Activated CD4-positive, alpha-beta T cell treated with anti-CD3 and anti-CD28 coated beads for 4 hours (primary cell): Measurements from ENCODE around the gene GJA10.
"Not testable (repeated sequence)": the region's sequence is repeated elsewhere in the genome, so short reads cannot be mapped to it uniquely, and the experiment has no call there.

Source experiments
- DNase-seq, 2 donors: peaks; one replicate each; pipeline ENCODE4 v3.0.0-alpha.2; 2020

The GJA10 gene

DNA sequence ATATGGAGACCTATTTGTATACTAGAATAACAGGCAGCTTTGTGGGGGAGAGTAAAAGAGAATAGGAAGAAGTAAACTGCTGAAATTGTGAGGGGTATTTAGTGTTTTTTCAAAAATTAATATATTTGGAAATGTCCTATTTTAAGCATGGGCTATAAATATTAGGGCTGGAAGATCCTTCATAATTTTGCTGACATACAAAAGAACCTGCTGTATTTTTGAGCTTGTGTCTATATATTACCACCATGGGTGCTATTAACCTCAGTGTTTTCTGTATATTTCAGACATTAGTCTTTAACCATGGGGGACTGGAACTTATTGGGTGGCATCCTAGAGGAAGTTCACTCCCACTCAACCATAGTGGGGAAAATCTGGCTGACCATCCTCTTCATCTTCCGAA, at the start of gene GJA10:
GJA10 (plus strand) TSS at position 301 of the 400 bp plus-strand sequence; CDS start at position 301, 0 bp downstream.
- no peak for DNase-seq

DNA sequence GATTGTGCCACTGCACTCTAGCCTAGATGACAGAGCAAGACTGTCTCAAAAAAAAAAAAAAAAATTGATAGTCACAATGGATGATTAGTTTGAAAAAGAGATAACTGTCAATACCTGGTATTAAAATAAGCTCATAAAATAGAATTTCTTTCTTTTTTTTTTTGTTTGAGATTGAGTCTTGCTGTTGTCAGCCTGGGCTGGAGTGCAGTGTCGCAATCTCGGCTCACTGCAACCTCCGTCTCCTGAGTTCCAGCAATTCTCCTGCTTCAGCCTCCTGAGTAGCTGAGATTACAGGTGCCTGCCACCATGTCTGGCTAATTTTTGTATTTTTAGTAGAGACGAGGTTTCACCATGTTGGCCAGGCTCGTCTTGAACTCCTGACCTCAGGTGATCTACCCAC, 46.8 kb upstream of the GJA10 start:
- not testable (repeated sequence) for DNase-seq

DNA sequence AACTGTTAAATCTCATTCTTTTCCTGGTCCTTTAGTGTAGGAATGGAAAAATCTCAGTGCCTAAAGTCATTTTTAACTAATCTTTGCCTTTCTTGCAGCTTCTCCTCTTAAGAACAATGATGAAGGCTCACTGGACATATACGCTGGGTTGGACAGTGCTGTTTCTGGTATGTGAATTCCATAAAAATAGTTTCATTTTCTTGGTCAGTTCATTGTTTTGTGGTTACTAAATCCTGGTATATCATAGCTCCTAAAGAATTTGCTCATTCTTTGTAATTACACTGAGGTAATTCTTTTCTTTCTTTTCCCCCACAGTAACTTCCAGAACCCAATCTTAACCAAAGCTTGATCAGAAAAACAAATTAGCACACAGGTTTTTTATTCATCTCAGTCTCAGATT, 41.2 kb upstream of the GJA10 start:
- no peak for DNase-seq

DNA sequence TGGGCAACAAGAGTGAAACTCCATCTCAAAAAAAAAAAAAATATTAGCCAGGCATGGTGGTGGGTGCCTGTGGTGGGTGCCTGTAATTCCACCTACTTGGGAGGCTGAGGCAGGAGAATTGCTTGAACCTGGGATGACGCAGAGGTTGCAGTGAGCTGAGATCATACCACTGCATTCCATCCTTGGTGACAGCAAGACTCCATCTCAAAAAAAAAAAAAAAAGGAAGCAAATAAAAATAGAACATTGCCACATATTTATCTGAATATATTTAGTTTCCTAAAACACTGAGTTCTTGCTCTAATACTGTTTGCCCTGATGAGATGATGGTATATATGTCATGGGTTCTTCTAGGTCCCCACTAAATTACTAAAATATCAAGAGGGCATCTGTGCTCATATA, 36.2 kb upstream of the GJA10 start:
- DNase-seq, result no peak

DNA sequence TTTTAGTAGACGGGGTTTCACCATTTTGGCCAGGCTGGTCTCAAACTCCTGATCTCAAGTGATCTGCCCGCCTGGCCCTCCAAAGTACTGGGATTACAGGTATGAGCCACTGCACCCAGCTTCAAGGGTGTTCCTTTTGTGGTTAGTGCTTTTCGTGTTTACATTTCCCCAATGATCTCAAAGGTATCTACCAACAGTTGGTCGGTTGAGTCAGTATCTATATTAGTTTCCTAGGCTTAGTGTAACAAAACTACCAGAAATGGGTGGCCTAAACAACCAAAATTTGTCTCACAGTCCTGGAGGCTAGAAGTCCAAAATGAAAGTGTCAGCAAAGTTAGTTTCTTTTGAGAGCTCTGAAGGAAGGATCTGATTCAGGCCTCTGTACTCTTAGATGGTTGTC, 34.5 kb upstream of the GJA10 start:
- no peak for DNase-seq

DNA sequence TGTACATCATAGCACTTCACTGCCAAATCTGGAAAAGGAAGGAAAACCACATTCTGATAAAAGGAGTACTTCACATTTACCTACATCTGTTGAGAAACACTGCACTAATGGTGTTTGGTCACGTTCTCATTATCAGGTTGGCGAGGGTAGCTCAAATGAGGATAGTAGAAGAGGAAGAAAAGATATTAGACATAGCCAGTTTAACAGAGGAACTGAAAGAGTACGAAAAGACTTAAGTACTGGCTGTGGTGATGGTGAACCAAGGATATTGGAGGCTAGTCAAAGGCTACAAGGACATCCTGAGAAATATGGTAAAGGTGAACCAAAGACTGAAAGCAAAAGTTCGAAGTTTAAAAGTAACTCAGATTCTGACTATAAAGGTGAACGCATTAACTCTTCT, 32.0 kb upstream of the GJA10 start:
- no peak for DNase-seq

DNA sequence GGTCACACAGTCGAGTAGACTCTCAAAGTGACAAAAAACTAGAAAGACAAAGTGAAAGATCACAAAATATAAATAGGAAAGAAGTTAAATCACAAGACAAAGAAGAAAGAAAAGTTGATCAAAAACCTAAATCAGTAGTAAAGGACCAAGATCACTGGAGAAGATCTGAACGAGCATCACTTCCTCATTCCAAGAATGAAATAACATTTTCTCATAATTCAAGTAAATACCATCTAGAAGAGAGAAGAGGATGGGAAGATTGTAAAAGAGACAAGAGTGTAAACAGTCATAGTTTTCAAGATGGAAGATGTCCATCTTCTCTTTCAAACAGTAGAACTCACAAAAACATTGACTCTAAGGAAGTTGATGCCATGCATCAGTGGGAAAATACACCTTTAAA, 31.6 kb upstream of the GJA10 start:
- DNase-seq, result no peak

DNA sequence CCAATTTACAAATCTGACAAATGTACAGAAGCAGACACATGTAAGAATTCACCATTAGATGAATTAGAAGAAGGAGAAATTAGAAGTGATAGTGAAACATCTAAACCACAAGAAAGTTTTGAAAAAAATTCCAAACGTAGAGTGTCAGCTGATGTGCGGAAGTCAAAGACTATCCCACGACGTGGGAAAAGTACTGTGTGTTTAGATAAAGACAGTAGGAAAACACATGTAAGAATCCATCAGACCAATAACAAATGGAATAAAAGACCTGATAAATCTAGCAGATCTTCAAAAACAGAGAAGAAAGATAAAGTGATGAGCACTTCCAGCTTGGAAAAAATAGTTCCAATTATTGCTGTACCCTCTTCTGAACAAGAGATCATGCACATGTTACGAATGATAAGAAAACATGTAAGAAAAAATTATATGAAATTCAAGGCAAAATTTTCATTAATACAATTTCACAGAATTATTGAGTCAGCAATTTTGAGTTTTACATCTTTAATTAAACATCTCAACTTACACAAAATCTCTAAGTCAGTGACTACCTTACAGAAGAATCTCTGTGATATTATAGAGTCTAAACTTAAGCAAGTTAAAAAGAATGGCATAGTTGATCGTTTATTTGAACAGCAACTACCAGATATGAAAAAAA, 28.1 kb upstream of the GJA10 start:
- DNase-seq, result no peak

DNA sequence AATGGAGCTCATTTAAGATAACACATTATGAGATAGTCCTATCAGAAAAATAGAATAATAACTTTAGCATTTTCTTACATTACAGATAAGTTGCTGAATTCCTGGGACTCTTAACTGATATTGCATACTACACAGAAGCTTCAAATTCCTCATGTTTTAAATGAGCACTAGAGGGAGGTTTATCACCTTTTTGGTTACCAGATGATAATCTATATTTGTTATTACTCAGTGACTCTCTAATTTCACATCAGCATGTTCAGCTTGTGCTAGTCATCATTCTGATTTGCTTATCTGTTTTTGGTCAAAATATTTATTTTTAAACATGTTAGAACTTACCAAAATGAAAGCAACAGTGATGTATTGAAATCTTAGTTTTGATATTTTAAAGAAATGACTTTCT, 20.5 kb upstream of the GJA10 start:
- DNase-seq, result no peak

DNA sequence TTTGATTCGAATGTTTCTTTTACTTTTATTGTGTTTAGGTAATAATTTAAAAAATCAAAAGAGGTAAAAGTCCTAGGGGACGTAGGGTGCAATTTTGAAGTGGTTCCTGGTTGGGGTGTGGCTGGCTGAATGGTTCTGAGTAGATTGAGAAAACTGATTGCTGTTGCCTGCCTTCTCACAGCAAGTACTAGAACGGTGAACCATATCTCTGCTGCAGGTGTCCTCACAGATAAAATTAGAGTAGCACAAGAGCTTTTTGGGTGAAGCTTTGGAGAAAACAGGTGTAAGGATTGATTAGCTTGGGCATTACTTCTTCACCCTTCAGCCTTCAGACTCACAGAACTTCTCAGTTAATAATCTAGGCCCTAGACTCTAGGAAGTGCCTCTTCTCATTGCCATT, 19.8 kb upstream of the GJA10 start:
- DNase-seq, result no peak

DNA sequence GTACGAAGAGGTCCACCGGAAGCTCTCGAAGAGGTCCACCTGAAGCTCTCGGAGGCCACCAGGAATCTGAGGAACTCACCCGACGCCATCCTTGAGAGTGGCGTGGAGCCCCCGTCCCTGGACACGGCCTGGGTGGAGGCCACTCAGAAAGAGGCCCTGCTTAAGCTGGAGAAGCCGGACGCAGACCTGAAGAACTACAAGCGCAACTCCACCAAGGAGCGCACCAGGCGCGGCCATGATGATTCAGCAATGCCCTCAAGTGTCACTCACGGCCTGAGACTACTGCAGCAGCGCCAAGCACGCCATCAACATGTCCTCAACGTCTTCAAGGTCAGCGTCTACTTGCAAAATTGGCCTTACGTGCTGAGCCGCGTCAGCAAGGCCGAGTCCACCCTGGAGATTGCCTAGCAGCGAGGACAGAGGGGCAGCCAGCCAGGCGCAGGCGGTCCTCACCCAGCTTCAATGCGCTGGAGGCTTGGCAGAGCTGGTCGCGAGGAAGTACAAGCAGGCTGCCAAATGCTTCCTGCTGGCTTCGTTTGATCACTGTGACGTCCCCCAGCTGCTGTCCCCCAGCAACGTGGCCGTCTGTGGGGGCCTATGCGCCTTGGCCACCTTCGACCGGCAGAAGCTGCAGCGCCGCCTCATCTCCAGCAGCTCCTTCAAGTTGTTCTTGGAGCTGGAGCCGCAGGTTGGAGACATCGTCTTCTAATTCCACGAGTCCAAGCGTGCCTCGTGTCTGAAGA, 7.7 kb upstream of the GJA10 start:
- DNase-seq, result no peak

DNA sequence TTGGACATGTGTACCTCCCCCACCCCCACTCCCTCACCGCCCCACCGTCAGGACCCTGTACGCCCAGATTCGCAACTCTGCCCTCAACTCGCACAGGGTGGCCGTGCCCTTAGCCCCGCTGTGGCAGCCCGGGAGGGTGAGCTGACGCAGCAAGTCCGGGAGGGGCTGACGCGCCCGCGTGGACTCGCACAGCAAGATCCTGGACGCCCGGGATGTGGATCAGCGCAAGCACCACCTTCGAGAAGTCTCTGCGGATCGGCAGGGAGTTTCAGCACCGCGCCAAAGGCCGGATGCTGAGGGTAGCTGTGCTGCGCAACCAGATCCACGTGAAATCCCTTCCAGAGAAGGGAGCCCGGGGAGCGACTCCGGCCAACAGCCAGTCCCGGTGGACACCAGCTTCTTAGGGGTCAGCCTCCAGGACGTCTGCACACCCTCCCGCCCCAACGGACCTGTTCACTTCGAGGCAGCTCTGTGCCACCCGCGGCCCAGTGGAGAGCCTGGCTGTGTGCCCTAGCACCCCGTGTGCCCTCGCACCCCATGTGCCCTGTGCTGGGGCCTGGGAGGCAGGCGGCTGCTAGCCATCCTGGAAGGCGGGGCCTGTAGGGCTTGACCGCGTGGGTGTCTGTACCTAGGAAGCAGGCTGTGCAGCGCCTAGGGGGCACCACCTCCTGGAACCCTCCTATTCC, 6.7 kb upstream of the GJA10 start:
- DNase-seq, result no peak

DNA sequence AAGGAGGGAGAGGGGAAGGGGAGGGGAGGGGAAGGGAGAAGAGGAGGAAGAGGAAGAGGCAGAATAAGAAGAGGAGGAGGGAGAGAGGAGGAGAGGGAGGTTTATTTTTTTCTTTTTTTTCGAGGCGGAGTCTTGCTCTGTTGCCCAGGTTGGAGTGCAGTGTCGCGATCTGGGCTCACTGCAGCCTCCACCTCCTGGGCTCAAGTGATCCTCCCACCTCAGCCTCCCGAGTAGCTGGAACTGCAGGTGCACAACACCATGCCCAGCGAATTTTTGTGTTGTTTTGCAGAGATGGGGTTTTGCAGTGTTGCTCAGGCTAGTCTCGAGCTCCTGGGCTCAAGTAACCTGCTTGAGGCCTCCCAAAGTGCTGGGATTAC, 6.1 kb upstream of the GJA10 start:
- DNase-seq, result no peak

DNA sequence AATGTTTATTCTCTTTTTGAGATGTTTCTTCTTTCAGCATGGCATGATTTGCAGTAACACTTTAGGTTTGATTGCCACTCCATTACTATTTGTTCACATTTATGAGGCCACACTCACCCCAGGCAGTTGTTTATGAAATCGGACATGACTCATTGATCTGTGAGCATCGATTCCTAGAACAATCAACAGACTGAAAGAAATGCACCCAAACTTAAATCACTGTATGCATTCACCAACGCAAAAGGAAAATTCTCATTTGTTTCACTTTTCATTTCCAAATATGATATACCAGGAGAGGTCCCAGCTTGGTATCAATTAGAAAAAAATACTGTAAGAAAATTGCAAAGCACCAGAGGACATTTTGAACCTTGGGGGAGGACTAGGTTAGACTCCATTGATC, 5.4 kb upstream of the GJA10 start:
- no peak for DNase-seq

DNA sequence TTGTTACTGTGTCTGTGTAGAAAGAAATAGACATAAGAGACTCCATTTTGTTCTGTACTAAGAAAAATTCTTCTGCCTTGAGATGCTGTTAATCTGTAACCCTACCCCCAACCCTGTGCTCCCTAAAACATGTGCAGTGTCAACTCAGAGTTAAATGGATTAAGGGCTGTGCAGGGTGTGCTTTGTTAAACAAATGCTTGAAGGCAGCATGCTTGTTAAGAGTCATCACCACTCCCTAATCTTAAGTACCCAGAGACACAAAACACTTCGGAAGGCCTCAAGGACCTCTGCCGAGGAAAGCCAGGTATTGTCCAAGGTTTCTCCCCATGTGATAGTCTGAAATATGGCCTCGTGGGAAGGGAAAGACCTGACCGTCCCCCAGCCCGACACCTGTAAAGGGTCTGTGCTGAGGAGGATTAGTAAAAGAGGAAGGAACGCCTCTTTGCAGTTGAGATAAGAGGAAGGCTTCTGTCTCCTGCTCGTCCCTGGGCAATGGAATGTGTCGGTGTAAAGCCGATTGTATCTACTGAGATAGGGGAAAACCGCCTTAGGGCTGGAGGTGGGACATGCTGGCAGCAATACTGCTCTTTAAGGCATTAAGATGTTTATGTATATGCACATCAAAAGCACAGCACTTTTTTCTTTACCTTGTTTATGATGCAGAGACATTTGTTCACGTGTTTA, 3.3 kb upstream of the GJA10 start:
- DNase-seq, result not testable (repeated sequence)

DNA sequence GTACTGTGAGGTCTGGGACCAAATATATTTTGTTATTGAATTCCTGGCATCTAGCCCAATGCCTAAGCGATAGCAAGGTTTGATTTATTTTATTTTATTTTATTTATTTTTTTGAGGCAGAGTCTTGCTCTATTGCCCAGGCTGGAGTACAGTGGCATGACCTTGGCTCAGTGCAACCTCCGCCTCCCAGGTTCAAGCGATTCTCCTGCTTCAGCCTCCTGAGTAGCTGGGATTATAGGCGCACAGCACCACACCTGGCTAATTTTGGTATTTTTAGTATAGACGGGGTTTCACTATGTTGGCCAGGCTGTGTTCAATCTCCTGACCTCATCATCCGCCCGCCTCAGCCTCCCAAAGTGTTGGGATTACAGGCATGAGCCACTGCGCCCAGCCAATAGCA, 1.7 kb upstream of the GJA10 start:
- not testable (repeated sequence) for DNase-seq

DNA sequence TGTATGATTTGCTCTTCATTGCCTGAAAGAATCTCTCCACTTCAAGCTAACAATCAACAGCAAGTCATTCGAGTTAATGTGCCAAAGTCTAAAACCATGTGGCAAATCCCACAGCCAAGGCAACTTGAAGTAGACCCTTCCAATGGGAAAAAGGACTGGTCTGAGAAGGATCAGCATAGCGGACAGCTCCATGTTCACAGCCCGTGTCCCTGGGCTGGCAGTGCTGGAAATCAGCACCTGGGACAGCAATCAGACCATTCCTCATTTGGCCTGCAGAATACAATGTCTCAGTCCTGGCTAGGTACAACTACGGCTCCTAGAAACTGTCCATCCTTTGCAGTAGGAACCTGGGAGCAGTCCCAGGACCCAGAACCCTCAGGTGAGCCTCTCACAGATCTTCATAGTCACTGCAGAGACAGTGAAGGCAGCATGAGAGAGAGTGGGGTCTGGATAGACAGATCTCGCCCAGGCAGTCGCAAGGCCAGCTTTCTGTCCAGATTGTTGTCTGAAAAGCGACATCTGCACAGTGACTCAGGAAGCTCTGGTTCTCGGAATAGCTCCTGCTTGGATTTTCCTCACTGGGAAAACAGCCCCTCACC, 1.1 kb downstream of the GJA10 start:
- no peak for DNase-seq

DNA sequence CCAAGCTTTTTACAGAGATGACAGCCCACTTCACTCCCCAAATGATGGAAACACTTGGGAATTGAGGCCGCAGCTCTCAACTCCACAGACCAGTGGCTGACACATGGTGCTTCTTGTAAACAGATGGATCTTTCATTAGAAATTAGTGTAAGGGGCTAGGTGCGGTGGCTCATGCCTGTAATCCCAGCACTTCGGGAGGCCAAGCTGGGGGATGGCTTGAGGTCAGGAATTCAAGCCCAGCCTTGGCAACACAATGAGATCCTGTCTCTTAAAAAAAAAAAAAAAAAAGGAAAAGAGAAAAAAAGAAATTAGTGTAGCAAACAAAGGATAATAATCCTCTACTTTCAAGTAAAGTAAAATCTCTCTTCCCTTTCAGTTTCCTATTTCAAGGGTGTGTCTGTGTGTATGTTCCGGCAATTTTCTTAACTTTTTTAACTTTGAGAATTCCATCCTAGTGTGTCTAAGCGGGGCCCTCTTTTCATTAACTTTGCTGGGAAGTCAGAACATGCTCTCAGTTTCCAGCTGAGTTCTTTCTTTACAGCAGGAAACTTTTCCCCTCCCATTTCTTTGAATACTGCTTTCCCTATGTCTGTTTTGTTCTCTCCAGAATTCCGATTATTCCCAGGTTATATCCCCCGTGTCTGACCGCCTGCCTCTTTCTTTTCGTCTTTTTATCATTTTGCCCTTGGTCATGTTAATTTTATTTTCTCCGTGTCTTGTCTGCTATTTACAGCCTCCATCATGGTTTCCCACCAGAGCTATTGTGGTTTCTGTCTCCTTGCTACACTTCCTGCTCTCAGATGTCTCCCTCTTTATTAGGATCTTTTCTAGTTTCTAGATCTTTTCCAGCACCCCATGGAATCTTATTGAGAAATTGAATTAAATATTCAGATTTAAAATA, 16.0 kb downstream of the GJA10 start:
- DNase-seq, result not testable (repeated sequence)

DNA sequence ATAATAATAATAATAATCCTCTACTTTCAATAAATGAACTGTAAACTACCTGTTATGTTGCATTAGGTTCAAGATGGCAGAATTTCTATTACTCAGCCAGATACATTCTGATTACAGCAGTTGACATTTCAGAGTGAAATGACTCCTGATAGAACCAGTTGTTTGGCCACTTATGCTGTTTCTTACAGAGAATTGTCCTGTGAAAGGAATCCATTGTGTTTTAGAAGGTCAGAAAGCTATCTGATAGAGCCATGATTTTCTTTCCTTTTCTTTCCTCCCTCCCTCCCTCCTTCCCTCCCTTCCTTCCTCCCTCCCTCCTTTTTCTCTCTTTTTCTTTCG, 16.6 kb downstream of the GJA10 start:
- no peak for DNase-seq

DNA sequence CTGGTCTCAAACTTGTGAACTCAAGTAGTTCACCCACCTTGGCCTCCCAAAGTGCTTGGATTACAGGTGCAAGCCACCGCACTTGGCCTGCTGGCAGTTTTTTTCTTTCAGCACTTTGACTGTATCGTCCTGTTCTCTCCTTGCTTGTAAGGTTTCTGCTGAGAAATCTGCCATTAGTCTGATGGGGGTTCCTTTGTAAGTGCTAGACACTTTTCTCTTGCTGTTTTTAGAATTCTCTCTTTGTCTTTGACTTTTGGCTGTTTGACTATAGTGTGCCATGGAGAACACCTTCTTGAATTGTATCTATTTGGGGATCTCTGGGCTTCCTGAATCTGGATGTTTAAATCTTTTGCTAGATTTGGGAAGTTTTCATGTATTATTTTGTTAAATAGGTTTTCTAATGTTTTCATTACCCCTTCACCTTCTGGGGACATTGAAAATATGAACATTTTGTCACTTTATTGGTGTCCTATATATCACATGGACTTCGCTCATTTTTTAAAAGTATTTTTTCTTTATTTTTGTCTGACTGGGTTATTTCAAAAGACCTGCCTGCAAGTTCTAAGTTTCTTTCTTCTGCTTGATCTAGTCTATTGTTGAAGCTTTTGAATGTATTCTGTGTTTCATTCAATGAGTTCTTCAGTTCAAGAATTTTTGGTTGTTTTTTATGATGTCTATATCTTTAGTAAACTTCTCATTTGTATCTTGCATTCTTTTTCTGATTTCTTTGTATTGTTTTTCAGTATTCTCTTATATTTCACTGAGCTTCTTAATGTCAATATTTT, 22.1 kb downstream of the GJA10 start:
- no peak for DNase-seq

DNA sequence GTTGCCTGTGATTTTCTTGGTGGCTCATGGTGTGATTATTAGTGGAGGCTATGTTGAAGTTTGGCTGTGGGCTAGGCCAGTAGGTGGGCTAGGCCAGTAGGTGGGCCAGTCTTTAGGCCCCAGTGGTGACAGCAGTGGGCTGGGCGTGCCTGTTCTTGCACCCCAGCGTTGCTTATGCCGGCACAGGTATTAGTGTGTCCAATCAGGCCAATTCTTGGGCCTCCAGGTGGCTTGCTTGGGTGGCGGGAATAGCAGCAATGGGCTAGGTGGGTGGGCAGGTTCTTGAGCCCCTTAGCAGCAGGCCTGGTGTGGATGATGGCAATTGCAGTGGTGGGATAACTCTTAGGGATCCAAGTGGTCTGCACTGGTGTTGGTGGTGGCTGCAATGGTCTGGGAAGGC, 22.9 kb downstream of the GJA10 start:
- no peak for DNase-seq
